Measurements from ENCODE around the gene UFSP2. TPM values are rescaled to one million over a fixed set of nuclear protein-coding genes. Genes with fewer than 3 reads are reported as not detected.

UFSP2 gene
- total and polyA plus RNA-seq, 2 of the 4 experiments (the other 2 are of a cell fraction) = 21.8 to 43.7 TPM

DNA sequence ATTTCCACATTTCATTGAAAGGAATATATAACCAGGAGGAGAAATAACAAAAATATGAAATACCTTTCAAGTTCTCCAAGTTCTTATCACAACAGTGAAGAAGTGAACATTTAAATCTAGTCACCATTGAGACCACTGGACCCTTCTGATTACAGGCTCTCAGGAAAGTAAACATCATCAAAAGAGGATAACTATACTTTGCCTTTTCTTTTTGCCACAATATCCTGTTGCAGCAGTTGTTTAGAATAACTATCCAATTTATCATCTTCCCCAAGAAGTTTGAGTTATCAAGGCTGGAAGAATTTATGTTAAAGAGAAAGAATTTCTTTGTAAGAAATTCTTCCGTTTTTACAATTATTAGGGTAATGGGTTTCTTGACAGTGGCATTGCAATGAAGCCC, 33.6 kb downstream of the UFSP2 start:
- Histone ChIP-seq H4K8ac (ENCODE audit: low read depth in 2 of 2, low read length in 2 of 2) (no peak overlapping the region), H2BK120ac (ENCODE audit: low read depth, low read length) (no peak overlapping the region), H3K23ac (ENCODE audit: low read depth, low read length) (no peak overlapping the region), H2BK20ac (ENCODE audit: low read depth, low read length) (no peak overlapping the region), H3K79me1 (ENCODE audit: low read depth in 1 of 2, low read length in 2 of 2) (peaks cover 3 to 5% of the 10 kb centered on the region in 2 experiments; a peak in 3 of 4 replicates), H4K20me1 (ENCODE audit: insufficient read depth, low read length) (no peaks in the 10 kb centered on the region), H3K9ac (ENCODE audit: low read depth, low read length) (no peak overlapping the region), H3K36me3 (ENCODE audit: control insufficient read depth, insufficient read depth, low read length) (no peaks in the 10 kb centered on the region), H4K91ac (ENCODE audit: insufficient read depth, low read depth, low read length) (no peak overlapping the region), H3K4me3 (ENCODE audit: insufficient read depth, low read depth, low read length) (no peak overlapping the region), H3K14ac (replicated peaks; ENCODE audit: low read depth, low read length) (no peak overlapping the region), H3K4me1 (ENCODE audit: control insufficient read depth, insufficient read depth, low read length) (peaks cover 3% of the 10 kb centered on the region; the same call in 1 of the 2 replicates), H2AK9ac (replicated peaks; ENCODE audit: low read depth, low read length, poor library complexity) (no peak overlapping the region), H3K4me2 (ENCODE audit: low read depth, low read length) (no peak overlapping the region), H2AFZ (replicated peaks; ENCODE audit: low read length, poor library complexity) (no peak overlapping the region), H3K56ac (ENCODE audit: extremely low read depth, insufficient read depth, low read length) (no peak overlapping the region), H3K18ac (ENCODE audit: low read depth, low read length) (no peak overlapping the region), H2BK15ac (ENCODE audit: low read depth, low read length) (no peak overlapping the region), H2BK5ac (ENCODE audit: low read depth, low read length, poor library complexity, severe bottlenecking) (no peak overlapping the region), H3K4ac (ENCODE audit: low read depth, low read length) (no peak overlapping the region), H3K27me3 (ENCODE audit: control insufficient read depth, insufficient read depth, low read length) (no peaks in the 10 kb centered on the region), H3K27ac (ENCODE audit: insufficient read depth, low read length) (no peak overlapping the region), H4K5ac (ENCODE audit: low read depth, low read length) (no peak overlapping the region), H3K9me3 (ENCODE audit: control insufficient read depth, insufficient read depth, low read length) (no peaks in the 10 kb centered on the region), H2AK5ac (ENCODE audit: low read depth, low read length) (no peak overlapping the region), H3K9me1 (ENCODE audit: insufficient read depth, low read length) (no peaks in the 10 kb centered on the region)
- DNase-seq (no peak), ATAC-seq (ENCODE audit: low read depth) (no peak)
- no CpG with 5 or more reads among the region's 1 CpG for WGBS, 2 experiments (ENCODE audit: extremely low coverage in 2 of 2, insufficient read length in 1 of 2)
- in situ Hi-C loops (cut with MboI; ENCODE audit: low sequenced_read_pairs) = loop anchor here (5.0 kb wide), 1 partner anchor 190 kb away; the partner anchor contains the start of gene CFAP97
- ChIA-PET CTCF (no interaction called here), POLR2A (ENCODE audit: unreplicated experiment) (no interaction called here)
- dilution Hi-C loops (cut with HindIII; ENCODE audit: low sequenced_read_pairs, unreplicated experiment) = no loop called here
- intact Hi-C loops (cut with micrococcal nuclease) = no loop called here
- TF ChIP-seq MAZ (IDR thresholded peaks at IDR 0.05; ENCODE audit: borderline replicate concordance, low read depth, low read length) (no peak), POLR2A (IDR thresholded peaks at IDR 0.05; ENCODE audit: low read depth, low read length) (no peak), RFX5 (IDR thresholded peaks at IDR 0.05; ENCODE audit: low read depth, low read length) (no peak), MXI1 (IDR thresholded peaks at IDR 0.05; ENCODE audit: borderline replicate concordance, low read depth, low read length) (no peak), SMC3 (IDR thresholded peaks at IDR 0.05; ENCODE audit: low read depth, low read length) (no peak), CHD1 (IDR thresholded peaks at IDR 0.05; ENCODE audit: low read depth, low read length) (no peak), ELK1 (IDR thresholded peaks at IDR 0.05; ENCODE audit: borderline replicate concordance, low read depth, low read length) (no peak), RCOR1 (IDR thresholded peaks at IDR 0.05; ENCODE audit: insufficient replicate concordance, low read length) (no peak), NFE2L2 (IDR thresholded peaks at IDR 0.05; ENCODE audit: low read depth, low read length) (no peak), USF2 (IDR thresholded peaks at IDR 0.05; ENCODE audit: low read depth, low read length) (no peak), BHLHE40 (IDR thresholded peaks at IDR 0.05; ENCODE audit: low read depth, low read length) (no peak), FOS (IDR thresholded peaks at IDR 0.05; ENCODE audit: low read depth, low read length) (no peak), RAD21 (IDR thresholded peaks at IDR 0.05; ENCODE audit: low read length) (no peak), MAFK (IDR thresholded peaks at IDR 0.05; ENCODE audit: low read depth, low read length) (no peak), CEBPB (IDR thresholded peaks at IDR 0.05; ENCODE audit: low read depth, low read length) (no peak)
- TF ChIP-seq, protein P1, sequence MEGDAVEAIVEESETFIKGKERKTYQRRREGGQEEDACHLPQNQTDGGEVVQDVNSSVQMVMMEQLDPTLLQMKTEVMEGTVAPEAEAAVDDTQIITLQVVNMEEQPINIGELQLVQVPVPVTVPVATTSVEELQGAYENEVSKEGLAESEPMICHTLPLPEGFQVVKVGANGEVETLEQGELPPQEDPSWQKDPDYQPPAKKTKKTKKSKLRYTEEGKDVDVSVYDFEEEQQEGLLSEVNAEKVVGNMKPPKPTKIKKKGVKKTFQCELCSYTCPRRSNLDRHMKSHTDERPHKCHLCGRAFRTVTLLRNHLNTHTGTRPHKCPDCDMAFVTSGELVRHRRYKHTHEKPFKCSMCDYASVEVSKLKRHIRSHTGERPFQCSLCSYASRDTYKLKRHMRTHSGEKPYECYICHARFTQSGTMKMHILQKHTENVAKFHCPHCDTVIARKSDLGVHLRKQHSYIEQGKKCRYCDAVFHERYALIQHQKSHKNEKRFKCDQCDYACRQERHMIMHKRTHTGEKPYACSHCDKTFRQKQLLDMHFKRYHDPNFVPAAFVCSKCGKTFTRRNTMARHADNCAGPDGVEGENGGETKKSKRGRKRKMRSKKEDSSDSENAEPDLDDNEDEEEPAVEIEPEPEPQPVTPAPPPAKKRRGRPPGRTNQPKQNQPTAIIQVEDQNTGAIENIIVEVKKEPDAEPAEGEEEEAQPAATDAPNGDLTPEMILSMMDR (conservative IDR thresholded peaks at IDR 0.05; ENCODE audit: low read depth, low read length) = no peak
- BruUV-seq (replicated peaks) = no TSS peak

All from IMR-90 (cell line).